Measurements from ENCODE around the gene WFDC1. TPM values are rescaled to one million over a fixed set of nuclear protein-coding genes. Genes with fewer than 3 reads are reported as not detected.

The WFDC1 gene
- total RNA-seq, 1 donor from 2014 or later, result not detected

DNA sequence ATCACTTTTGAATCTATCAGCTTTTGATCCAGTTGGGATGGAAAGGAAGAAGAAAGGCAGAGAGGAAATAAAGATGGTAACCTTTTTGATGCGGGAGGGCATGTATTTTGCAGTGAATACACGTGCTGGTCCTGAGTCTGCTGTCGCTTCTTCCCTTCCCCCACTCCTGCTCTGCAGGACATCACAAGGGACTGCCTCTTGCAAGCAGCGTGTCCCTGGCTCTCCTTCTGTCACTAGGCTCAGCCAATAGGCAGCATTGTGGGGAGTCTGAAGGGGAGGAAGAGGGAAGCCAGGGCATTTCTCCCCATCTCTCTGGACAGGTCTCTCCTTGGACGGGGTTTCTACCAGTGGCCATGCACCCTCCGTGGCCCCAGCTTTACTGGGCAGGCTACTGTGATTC, 15.7 kb upstream of the WFDC1 start:
- H3K4me3 ChIP-seq (ENCODE audit: low read depth, low read length), result no peak overlapping the region
- no peak for DNase-seq (ENCODE audit: low read depth)
- TF ChIP-seq, protein P1, sequence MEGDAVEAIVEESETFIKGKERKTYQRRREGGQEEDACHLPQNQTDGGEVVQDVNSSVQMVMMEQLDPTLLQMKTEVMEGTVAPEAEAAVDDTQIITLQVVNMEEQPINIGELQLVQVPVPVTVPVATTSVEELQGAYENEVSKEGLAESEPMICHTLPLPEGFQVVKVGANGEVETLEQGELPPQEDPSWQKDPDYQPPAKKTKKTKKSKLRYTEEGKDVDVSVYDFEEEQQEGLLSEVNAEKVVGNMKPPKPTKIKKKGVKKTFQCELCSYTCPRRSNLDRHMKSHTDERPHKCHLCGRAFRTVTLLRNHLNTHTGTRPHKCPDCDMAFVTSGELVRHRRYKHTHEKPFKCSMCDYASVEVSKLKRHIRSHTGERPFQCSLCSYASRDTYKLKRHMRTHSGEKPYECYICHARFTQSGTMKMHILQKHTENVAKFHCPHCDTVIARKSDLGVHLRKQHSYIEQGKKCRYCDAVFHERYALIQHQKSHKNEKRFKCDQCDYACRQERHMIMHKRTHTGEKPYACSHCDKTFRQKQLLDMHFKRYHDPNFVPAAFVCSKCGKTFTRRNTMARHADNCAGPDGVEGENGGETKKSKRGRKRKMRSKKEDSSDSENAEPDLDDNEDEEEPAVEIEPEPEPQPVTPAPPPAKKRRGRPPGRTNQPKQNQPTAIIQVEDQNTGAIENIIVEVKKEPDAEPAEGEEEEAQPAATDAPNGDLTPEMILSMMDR (conservative IDR thresholded peaks at IDR 0.05; ENCODE audit: low read depth, low read length), result no peak

DNA sequence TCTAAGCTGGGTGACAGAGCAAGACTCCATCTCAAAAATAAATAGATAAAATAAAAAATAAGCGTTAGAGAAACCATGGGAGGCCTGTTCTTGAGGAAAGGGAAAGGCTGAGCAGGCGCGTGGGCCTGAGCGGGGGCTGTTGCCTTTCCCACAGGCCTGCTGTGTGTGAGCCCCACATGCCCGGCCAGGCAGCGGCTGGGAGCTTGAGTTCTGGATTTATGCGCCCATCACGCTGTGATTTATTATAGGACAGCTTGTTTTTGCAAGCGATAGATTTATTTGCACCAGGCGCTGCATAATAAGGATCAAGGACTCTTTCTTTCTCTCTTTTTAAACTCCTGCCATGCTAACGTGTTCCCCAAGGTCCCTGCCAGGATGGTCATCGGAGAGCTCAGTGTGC, 14.8 kb upstream of the WFDC1 start:
- no peak overlapping the region for H3K4me3 ChIP-seq (ENCODE audit: low read depth, low read length)
- no peak for DNase-seq (ENCODE audit: low read depth)
- TF ChIP-seq, protein P1 (conservative IDR thresholded peaks at IDR 0.05; ENCODE audit: low read depth, low read length), result no peak

DNA sequence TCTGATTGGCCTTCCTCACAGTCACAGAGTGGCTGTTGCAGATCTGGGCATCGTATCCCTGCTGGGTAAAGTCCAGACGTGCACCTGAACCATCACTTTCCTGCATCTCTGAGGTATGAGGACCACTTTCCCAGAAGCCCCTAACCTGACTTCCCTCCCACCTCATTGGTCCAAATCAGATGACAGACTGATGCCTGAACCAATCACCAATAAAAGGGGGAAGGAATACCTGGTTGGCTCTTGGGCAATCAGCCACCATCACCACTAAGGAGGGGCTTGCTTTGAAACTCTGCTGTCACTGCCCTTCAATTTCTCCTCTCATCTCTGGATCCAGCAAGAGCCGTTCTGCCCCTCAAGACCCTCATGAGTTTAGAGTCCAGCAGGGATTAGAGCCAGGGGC, 13.6 kb upstream of the WFDC1 start:
- DNase-seq (ENCODE audit: low read depth), result no peak
- no peak overlapping the region for H3K4me3 ChIP-seq (ENCODE audit: low read depth, low read length)
- TF ChIP-seq, protein P1 (conservative IDR thresholded peaks at IDR 0.05; ENCODE audit: low read depth, low read length), result no peak

DNA sequence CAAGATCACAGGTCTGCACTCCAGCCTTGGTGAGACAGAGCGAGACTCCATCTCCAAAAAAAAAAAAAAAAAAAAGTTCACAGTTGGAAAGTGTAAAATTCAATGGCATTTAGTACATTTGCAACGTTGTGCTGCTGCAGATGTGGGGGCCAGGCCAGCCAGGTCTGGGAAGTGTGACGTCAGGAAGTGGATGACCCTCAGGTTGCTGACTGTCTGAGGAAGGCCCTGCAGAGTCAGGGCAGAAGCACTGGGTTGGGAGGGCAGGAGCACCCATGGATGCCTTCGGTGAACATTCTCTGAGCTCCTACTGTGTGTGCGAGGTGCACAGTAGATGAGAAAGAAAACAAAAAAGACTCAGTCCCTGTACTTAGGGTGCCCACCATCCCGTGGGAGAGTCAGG, 12.1 kb upstream of the WFDC1 start:
- TF ChIP-seq, protein P1 (conservative IDR thresholded peaks at IDR 0.05; ENCODE audit: low read depth, low read length), result no peak
- no peak for DNase-seq (ENCODE audit: low read depth)
- no peak overlapping the region for H3K4me3 ChIP-seq (ENCODE audit: low read depth, low read length)

DNA sequence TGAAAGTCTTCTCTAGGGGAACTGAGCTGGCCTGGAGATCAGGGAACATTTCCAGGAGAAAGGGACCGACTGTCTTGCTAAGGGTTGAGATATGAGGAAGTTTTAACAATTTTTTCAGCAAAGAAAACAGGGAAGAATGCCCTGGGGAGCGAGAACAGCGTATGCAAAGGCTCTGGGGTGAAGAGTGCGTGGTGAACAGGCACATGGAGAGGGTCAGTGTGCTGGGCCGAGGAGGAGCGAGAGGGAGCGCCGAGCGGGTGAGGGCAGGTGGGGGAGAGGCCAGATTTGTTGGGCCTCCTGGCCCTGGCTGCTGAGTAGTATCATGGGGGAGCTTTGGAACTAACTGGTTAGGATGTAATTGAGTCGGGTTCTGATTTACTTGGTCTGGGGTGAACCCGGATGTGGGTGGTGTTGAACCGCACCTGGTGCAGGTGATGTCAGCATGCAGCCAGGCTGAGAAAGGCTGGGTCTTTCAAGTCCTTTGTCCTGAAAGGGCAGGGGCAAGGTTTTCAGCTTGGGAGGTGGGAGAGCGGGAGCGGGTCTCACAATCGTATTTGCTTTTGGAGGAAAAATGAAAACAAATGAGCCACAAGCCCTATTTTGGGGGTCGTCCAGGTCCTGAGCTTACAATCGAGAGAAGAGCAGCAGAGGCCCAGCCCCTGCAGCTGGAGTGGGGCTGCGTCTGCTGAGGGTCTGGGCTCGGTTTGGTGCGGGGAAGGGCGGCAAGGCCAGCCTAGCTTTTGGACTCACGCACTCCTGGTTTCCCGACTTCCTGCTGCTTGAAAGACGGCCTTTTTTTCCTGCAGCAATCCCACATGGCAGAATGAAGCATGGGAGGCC, 11.1 kb upstream of the WFDC1 start:
- no peak overlapping the region for H3K4me3 ChIP-seq (ENCODE audit: low read depth, low read length)
- DNase-seq (ENCODE audit: low read depth), result no peak
- TF ChIP-seq, protein P1 (conservative IDR thresholded peaks at IDR 0.05; ENCODE audit: low read depth, low read length), result no peak

DNA sequence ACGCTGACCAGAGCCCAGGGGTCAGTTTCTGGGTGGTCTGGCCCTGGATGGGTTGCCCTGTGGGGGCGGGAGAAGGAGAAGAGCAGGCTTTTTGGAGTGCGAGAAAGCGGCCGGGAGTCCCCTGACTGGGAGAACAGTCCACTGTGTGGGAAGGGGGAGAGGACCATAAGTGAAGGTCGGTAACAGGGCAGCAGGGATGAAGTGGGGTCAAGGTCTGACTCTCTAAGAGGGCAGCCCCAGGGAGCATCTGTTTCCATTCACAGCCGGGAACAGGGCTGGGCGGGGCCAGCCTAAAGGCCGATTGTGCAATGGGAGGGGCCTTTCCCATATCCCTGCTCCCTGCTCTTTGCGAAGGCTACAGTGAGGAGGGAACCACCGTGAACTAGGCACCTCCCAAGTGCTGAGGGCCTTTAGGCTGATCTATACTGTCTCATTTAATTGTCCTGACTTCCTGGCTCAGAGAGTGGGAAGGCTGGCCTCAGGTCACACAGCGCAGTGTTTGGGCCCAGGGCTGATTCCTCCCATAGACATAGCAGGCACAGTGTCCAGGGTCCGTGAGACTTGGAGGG, 10.4 kb upstream of the WFDC1 start:
- DNase-seq (ENCODE audit: low read depth), result no peak
- no peak overlapping the region for H3K4me3 ChIP-seq (ENCODE audit: low read depth, low read length)
- TF ChIP-seq, protein P1 (conservative IDR thresholded peaks at IDR 0.05; ENCODE audit: low read depth, low read length), result no peak
